Loucy (cell line): Measurements from ENCODE around the gene SLAMF8.

Source experiments
- H2AFZ ChIP-seq: fragments of 200-600 bp; sonication (generic); 2 replicates; pipeline ENCODE4 v1.6.0; 2016; ENCODE audit warnings: antibody characterized with exemption, mild to moderate bottlenecking, low read length, moderate library complexity
- H3F3A ChIP-seq: fragments of 200-600 bp; 2 replicates; pipeline ENCODE4 v1.6.0; 2016; ENCODE audit warnings: antibody characterized with exemption, low read depth, mild to moderate bottlenecking
- H3K27me3 ChIP-seq: fragments of 200-600 bp; sonication (generic); 2 replicates; pipeline ENCODE4 v1.6.1; 2014; ENCODE audit warnings: low read length, mild to moderate bottlenecking; ENCODE audit not compliant: insufficient read depth, poor library complexity, severe bottlenecking
- H3K36me3 ChIP-seq: fragments of 200-600 bp; sonication (generic); 2 replicates; pipeline ENCODE4 v1.6.1; 2016; ENCODE audit warnings: low read length; ENCODE audit not compliant: insufficient read depth
- H3K4me1 ChIP-seq: fragments of 200-600 bp; sonication (generic); 2 replicates; pipeline ENCODE4 v1.5.1; 2014; ENCODE audit warnings: low read length, mild to moderate bottlenecking; ENCODE audit not compliant: insufficient read depth, poor library complexity, severe bottlenecking
- H3K4me2 ChIP-seq: fragments of 200-600 bp; sonication (generic); 2 replicates; pipeline ENCODE4 v1.6.0; 2014; ENCODE audit warnings: antibody characterized with exemption, low read length, low read depth, mild to moderate bottlenecking; ENCODE audit not compliant: poor library complexity, severe bottlenecking
- H3K4me3 ChIP-seq: fragments of 200-600 bp; sonication (generic); 2 replicates; pipeline ENCODE4 v1.5.1; 2014; ENCODE audit warnings: low read length, mild to moderate bottlenecking, mixed read lengths; ENCODE audit not compliant: poor library complexity, severe bottlenecking
- H3K79me2 ChIP-seq: fragments of 200-600 bp; sonication (generic); 2 replicates; pipeline ENCODE4 v1.6.1; 2014; ENCODE audit warnings: low read length; ENCODE audit not compliant: insufficient read depth
- H3K9ac ChIP-seq: fragments of 200-600 bp; sonication (generic); 2 replicates; pipeline ENCODE4 v1.6.0; 2014; ENCODE audit warnings: mild to moderate bottlenecking, low read depth, low read length, moderate library complexity; ENCODE audit not compliant: poor library complexity, severe bottlenecking
- H3K9me2 ChIP-seq: fragments of 200-600 bp; sonication (generic); replicated peaks from 2 replicates; pipeline ENCODE4 v1.6.1; 2016; ENCODE audit warnings: low read depth, low read length, mixed read lengths
- H3K9me3 ChIP-seq: fragments of 200-600 bp; sonication (generic); 2 replicates; pipeline ENCODE4 v1.6.1; 2014; ENCODE audit warnings: mild to moderate bottlenecking, antibody characterized with exemption, low read length, low read depth; ENCODE audit not compliant: insufficient read depth
- H4K20me1 ChIP-seq: fragments of 200-600 bp; sonication (generic); 2 replicates; pipeline ENCODE4 v1.6.0; 2014; ENCODE audit warnings: antibody characterized with exemption, low read length, mild to moderate bottlenecking; ENCODE audit not compliant: insufficient read depth, poor library complexity, severe bottlenecking
- CTCF ChIP-seq: fragments of 200-600 bp; sonication (generic); conservative IDR thresholded peaks from 2 replicates; pipeline ENCODE4 v1.5.1; 2014; ENCODE audit warnings: mild to moderate bottlenecking, antibody characterized with exemption, low read length
- EZH2phosphoT487 ChIP-seq: fragments of 200-600 bp; IDR thresholded peaks from 2 replicates; pipeline ENCODE4 v1.6.1; 2018; ENCODE audit warnings: antibody characterized with exemption, mild to moderate bottlenecking, moderate library complexity, borderline replicate concordance

SLAMF8 gene

GRCh38 chr1:159870704-159871103, 44.0 kb downstream of the SLAMF8 start:
- TF ChIP-seq EZH2phosphoT487 (no peak), CTCF (no peak)
- no peaks in the 10 kb centered on the region for H3K27me3 ChIP-seq
- H3K4me3 ChIP-seq = no peak overlapping the region
- H3K9me3 ChIP-seq = no peaks in the 10 kb centered on the region
- no peak overlapping the region for H2AFZ ChIP-seq
- no peaks in the 10 kb centered on the region for H4K20me1 ChIP-seq
- H3K79me2 ChIP-seq = no peaks in the 10 kb centered on the region
- H3K4me2 ChIP-seq = no peak overlapping the region
- H3K4me1 ChIP-seq = peaks cover 46% of the 10 kb centered on the region
- no peaks in the 10 kb centered on the region for H3K36me3 ChIP-seq
- H3K9me2 ChIP-seq = no peaks in the 10 kb centered on the region
- no peak overlapping the region for H3K9ac ChIP-seq
- no peaks in the 10 kb centered on the region for H3F3A ChIP-seq

GRCh38 chr1:159872891-159873290, 46.2 kb downstream of the SLAMF8 start:
- Histone ChIP-seq H4K20me1 (no peaks in the 10 kb centered on the region), H3K9me3 (no peaks in the 10 kb centered on the region), H3K9ac (no peak overlapping the region), H3K4me2 (no peak overlapping the region), H3K9me2 (no peaks in the 10 kb centered on the region), H3K79me2 (no peaks in the 10 kb centered on the region), H3K4me1 (peaks cover 25% of the 10 kb centered on the region), H3K27me3 (no peaks in the 10 kb centered on the region), H3K4me3 (no peak overlapping the region), H2AFZ (no peak overlapping the region), H3F3A (no peaks in the 10 kb centered on the region), H3K36me3 (no peaks in the 10 kb centered on the region)
- no peak for TF ChIP-seq EZH2phosphoT487
- TF ChIP-seq CTCF = no peak

GRCh38 chr1:159873530-159874143, 47.0 kb downstream of the SLAMF8 start:
- no peaks in the 10 kb centered on the region for H3K9me3 ChIP-seq
- no peaks in the 10 kb centered on the region for H3F3A ChIP-seq
- no peak overlapping the region for H3K4me3 ChIP-seq
- no peaks in the 10 kb centered on the region for H3K79me2 ChIP-seq
- H4K20me1 ChIP-seq = no peaks in the 10 kb centered on the region
- TF ChIP-seq CTCF (no peak), EZH2phosphoT487 (no peak)
- H3K27me3 ChIP-seq = no peaks in the 10 kb centered on the region
- peaks cover 21% of the 10 kb centered on the region for H3K4me1 ChIP-seq
- H3K36me3 ChIP-seq = no peaks in the 10 kb centered on the region
- H2AFZ ChIP-seq = no peak overlapping the region
- H3K9me2 ChIP-seq = no peaks in the 10 kb centered on the region
- H3K4me2 ChIP-seq = no peak overlapping the region
- no peak overlapping the region for H3K9ac ChIP-seq
